Activated CD4-positive, alpha-beta T cell treated with anti-CD3 and anti-CD28 coated beads, Interleukin-2, Interleukin-4, amounts not matched to agents 100 ng/mL and 50 ng/mL, durations not matched to agents 16 hours and 8 hours (primary cell): Measurements from ENCODE around the gene KREMEN2.

Experiments
- DNase-seq: peaks from one replicate; pipeline ENCODE4 v3.0.0-alpha.2; 2020; ENCODE audit warnings: low spot score

Gene KREMEN2

GRCh38 chr16:2980227-2981176 lies 16.4 kb downstream of the KREMEN2 start, which contains the start of gene PKMYT1:
TSS of gene PKMYT1 (minus strand) at chr16:2980446. CDS start at chr16:2979657, 789 bp downstream.
- DNase-seq = peak; percentile 93

DNA sequence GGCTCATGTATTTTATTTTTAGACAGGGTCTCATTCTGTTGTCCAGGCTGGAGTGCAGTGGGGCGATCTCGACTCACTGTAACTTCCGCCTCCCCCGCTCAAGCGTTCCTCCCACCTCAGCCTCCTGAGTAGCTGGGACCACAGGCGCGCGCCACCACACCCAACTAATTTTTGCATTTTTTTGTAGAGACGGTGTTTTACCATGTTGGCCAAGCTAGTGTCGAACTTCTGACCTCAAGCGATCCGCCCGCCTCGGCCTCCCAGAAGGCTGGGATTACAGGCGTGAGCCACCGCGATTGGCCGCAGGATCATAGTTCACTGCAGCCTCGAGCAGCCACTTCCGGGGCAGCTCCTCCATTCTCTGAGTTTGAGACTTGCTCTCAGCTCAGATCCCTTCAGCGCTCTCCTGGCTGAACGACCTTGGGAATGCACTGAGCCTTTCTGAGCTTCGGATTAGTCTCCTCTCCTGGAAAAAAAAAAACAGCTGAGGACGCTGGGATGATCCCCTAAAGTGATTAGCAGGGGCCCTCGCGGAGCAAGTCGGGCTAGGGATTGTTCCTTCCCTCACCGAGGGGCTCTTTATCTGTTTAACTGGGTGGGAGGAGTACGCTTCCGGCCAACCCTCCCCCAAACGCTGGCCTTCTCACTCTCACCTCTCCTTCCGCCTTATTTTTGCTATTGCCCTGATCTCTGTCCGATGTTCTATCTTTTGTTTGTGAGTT lies 17.3 kb downstream of the KREMEN2 start:
- DNase-seq = no peak

DNA sequence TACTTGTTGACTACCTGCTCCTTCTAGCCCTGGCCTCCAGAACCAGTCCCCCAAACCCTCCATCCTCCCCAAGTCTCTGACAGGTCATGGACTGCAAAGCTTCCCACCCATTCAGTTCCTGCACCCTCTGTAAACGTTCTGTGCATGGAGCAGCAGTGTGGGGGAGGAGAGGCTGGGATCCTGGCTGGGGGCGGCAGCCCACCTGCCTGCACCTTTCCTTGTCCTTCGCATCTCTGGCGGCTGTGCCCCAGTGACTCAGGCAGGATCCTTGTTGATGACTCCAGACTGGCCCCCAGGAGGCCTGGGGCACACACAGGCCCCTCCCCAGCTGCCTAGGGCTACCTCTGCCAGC lies 17.8 kb downstream of the KREMEN2 start:
- DNase-seq = no peak

- no peak for DNase-seq
Observed at GRCh38 chr16:2982402-2982801, 18.3 kb downstream of the KREMEN2 start.

DNA sequence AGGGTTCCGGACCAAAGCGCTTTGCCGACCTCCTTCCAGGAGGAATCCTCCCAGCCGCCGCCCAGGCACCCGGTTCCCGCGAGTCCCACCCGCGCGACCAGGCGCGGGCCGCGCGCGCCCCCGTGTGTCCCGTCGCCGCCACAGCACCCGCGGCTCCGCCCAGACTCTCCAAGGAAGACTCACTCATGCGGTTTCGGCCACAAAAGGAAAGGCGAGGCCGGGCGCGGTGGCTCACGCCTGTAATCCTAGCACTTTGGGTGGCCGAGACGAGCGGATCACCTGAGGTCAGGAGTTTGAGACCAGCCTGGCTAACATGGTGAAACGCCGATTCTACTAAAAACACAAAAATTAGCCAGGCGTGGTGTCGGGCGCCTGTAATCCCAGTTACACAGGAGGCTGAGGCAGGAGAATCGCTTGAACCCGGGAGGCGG lies 19.6 kb downstream of the KREMEN2 start:
- peak; percentile 79 for DNase-seq

DNA sequence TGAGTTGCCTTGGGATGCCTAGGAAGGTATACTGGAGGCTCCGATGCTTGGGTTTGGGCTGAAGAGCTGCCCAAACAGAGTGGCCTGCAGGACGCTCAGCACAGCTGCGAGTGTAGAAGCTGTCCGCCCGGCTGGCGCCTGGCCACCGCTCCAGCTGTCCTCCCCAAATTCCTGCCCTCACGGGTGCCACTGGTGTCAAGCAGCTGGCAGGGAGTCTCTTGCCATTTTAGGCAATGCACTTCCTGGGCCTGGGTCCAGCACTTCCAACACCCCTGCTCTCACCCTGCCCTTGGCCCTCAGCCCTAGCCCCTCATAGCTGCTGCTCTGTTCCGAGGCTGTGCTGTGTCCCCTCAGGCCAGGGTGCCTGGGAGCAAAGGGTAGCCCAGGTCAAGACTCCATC lies 21.4 kb downstream of the KREMEN2 start:
- DNase-seq = no peak

- DNase-seq = no peak
Observed at GRCh38 chr16:2985893-2986355, 21.8 kb downstream of the KREMEN2 start.

DNA sequence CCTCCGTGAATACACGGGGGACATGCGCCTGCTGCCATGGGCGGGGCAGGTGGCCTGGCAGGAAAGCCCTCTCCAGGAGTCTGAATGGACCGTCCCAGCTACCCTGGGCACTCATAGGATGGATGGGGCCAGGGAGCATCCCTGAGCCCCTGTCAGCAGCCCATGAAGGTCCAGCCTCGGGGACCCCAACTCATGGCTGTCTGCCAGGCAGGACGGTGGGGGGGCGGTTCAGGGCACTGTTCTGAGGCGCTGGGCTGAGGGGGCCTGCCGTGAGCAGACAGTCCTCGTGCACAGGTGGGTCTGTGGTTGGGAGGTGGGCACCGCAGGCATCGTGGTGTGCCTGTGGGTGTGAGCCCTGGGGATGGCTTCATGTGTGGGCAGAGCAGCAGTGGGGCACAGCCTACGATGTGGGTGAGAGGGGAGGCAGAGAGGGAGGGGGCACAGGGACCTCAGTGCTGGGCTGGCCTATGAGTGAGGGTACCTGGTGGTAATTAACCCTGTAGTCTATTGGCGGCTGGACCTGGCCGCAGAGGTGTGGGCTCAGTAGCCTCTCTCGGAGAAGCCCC lies 22.6 kb downstream of the KREMEN2 start:
- no peak for DNase-seq

DNA sequence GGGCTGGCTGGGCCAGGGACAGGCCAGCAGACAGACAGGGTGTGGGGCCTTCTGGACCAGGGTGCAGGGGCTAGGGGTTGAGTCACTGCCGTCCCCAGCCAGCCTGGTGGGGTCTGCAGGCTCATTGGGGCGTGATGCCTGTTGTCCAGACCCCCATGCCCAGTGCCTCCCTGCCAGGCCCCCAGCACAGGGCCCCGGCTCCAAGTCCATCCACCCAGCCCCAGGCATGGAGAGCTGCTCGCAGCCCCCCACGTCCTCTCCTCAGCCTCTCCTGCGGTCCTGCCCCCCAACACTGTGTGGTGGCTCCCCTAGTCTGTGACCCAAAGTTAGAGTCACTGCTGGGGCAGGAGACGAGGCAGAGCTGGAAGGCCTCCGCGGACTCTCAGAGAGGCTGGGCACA lies 23.2 kb downstream of the KREMEN2 start:
- DNase-seq = no peak

- DNase-seq = no peak
Observed at GRCh38 chr16:2987833-2988232, 23.8 kb downstream of the KREMEN2 start.

DNA sequence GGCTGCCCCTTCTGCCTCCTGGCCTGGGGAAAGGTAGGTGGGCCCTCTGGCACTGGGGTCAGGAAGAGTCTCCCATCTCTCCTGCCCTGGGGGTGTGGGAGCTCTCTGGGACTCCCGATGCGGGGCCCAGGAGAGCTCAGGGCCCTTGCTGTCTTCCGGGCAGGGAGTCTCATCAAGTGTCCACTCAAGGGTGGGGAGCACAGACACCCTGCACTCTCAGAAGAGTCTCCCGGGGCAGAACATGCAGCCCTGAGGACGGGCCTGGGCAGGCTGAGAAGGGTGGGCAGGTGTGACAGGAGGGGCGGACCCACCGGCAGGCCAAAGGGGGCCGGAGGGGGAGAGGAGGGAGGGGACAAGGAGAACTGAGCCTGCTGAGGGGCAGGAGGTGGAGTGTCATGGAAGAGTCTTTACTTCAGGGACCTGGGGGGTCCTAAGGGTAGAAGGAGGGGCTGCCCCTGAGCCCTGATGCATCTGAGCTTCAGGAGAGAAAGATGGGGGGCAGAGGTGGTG lies 24.6 kb downstream of the KREMEN2 start:
- DNase-seq = no peak

DNA sequence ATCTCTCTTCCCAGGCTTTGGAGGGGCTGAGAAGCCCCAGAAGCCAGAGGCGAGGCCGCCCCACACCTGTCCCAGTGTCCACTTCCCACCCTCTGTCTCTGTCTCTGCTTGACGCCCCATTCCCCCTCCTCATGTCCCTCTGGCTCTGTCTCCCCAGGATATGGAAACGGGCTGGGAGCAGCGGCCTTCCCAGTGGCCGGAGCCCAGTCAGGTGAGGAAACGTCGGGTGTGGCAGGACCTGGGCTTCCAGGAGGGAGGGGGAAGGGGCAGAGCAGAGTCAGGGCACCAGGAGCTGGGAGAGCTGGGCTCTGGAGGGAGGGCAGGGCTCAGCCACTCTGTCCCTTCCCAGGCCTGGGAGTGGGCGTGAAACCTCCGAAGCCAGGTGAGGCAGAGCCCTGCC lies 26.8 kb downstream of the KREMEN2 start:
- DNase-seq = no peak

GRCh38 chr16:2991566-2992261 lies 27.6 kb downstream of the KREMEN2 start:
- no peak for DNase-seq

GRCh38 chr16:2992383-2993081 lies 28.5 kb downstream of the KREMEN2 start:
- DNase-seq = no peak

- DNase-seq = no peak
Observed at GRCh38 chr16:2996298-2996697, 32.2 kb downstream of the KREMEN2 start.

GRCh38 chr16:2999929-3000328 lies 35.9 kb downstream of the KREMEN2 start:
- DNase-seq = no peak

- DNase-seq = no peak
Observed at GRCh38 chr16:3000540-3000939, 36.5 kb downstream of the KREMEN2 start.

DNA sequence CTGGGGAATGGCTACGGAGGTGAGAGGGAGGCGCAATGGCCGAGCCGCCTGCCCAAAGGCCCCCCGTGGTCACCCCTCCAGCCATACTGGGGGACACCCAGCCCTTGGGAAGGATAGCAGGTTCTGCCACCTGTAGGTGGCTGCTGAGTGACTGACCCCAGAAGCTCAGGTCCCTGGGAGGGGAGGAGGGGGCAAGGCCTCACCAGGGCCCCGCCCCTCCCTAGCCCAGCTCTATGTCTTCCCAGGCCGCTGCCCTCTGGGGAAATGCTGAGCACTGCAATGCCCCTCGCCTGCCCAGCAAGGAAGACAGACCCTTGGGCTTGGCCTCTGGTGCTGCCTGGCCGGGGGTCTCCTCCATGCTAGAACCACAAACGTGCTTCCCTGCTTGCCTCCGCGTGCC lies 37.2 kb downstream of the KREMEN2 start:
- no peak for DNase-seq

- DNase-seq = peak; percentile 99
Observed at GRCh38 chr16:3003582-3004270, 39.7 kb downstream of the KREMEN2 start.

DNA sequence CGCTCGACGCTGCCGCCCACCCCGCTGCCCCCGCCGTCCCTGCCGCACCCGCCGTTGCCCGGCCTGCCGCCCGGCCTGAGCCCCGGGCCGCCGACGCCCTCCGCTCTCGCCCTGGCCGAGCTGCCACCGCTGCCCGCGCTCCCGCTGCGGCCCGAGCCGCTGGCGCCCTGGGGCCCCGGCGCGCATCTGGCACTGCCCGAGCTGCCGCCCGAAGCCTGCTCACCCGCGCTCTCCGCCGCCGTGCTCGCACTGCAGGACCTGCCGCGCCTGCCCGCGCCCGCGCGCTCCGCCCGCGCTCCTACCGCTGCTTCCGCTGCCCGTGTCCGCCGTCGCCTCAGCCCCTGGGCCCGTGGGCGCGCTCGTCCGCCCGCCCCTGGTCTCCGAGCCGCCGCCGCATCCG lies 40.2 kb downstream of the KREMEN2 start:
- no peak for DNase-seq
